ENCODE results near the gene RBPJL.

DNA sequence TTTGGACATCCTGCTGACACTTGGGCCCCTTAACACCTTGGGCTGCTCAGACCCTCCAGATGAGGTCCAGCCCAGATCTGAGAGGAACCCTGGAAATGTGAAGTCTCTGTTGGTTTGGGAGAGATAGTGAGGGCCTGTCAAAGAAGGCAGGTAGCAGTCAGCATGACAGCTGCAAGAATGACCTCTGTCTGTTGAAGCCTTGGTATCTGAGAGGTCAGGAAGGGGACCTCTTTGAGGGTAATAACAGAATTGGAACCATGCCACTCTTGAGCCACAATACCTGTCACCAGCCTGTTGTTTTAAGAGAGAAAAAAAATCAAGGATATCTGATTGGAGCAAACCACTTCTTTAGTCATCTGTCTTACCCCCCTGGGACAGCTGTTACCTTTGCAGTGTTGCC is 60.5 kb downstream of the RBPJL start:
- TF ChIP-seq SP1 (IDR thresholded peaks at IDR 0.05): no peak
- TF ChIP-seq TARDBP (IDR thresholded peaks at IDR 0.05): no peak
- TF ChIP-seq ARNT (IDR thresholded peaks at IDR 0.05): no peak
- TF ChIP-seq CTBP1 (IDR thresholded peaks at IDR 0.05; ENCODE audit: borderline replicate concordance): no peak
- no peak for TF ChIP-seq FOXM1 (IDR thresholded peaks at IDR 0.05; ENCODE audit: borderline replicate concordance)
- no peak for TF ChIP-seq LEF1 (IDR thresholded peaks at IDR 0.05; ENCODE audit: borderline replicate concordance)
- no peak for TF ChIP-seq SUZ12 (IDR thresholded peaks at IDR 0.05)
- no peak for TF ChIP-seq FOXA1 (IDR thresholded peaks at IDR 0.05)
- TF ChIP-seq HDGF (IDR thresholded peaks at IDR 0.05; ENCODE audit: borderline replicate concordance): no peak
- no peak for TF ChIP-seq ELF4 (IDR thresholded peaks at IDR 0.05)
- no peak for TF ChIP-seq L3MBTL2 (conservative IDR thresholded peaks at IDR 0.05)

Data from HEK293T (cell line).